GM19238 (cell line): ENCODE data around the gene ATP2C2.

Source experiments
- DNase-seq: peaks from one replicate; pipeline ENCODE4 v3.0.0; 2011; ENCODE audit warnings: low spot score; ENCODE audit not compliant: insufficient read length

The ATP2C2 gene

GRCh38 chr16:84366208-84366607 is 2.1 kb upstream of the ATP2C2 start:
- DNase-seq, result no peak

GRCh38 chr16:84367297-84367680 is 1.0 kb upstream of the ATP2C2 start:
- DNase-seq, result no peak

- no peak for DNase-seq
These were observed 509 bp upstream of the ATP2C2 start for GRCh38 chr16:84367750-84368307.

- no peak for DNase-seq
These were observed 767 bp downstream of the ATP2C2 start for GRCh38 chr16:84369105-84369504.

- no peak for DNase-seq
These were observed 1.7 kb downstream of the ATP2C2 start for GRCh38 chr16:84369938-84370627.

GRCh38 chr16:84370723-84371552 is 2.6 kb downstream of the ATP2C2 start:
- no peak for DNase-seq

- DNase-seq, result no peak
These were observed 3.2 kb downstream of the ATP2C2 start for GRCh38 chr16:84371553-84371865.

- DNase-seq, result no peak
These were observed 5.7 kb downstream of the ATP2C2 start for GRCh38 chr16:84373907-84374489.

GRCh38 chr16:84378099-84378498 is 9.8 kb downstream of the ATP2C2 start:
- DNase-seq, result no peak

- DNase-seq, result no peak
These were observed 10.2 kb downstream of the ATP2C2 start for GRCh38 chr16:84378567-84378966.

GRCh38 chr16:84379008-84379708 is 10.8 kb downstream of the ATP2C2 start:
- no peak for DNase-seq

- no peak for DNase-seq
These were observed 11.5 kb downstream of the ATP2C2 start for GRCh38 chr16:84379709-84380362.

GRCh38 chr16:84380405-84380804 is 12.1 kb downstream of the ATP2C2 start:
- DNase-seq, result no peak

- no peak for DNase-seq
These were observed 14.1 kb downstream of the ATP2C2 start for GRCh38 chr16:84382396-84382795.

- DNase-seq, result no peak
These were observed 14.8 kb downstream of the ATP2C2 start for GRCh38 chr16:84383106-84383505.

GRCh38 chr16:84386047-84386446 is 17.7 kb downstream of the ATP2C2 start:
- DNase-seq, result no peak

- DNase-seq, result no peak
These were observed 18.7 kb downstream of the ATP2C2 start for GRCh38 chr16:84387021-84387420.

GRCh38 chr16:84390131-84390785 is 21.9 kb downstream of the ATP2C2 start:
- no peak for DNase-seq

GRCh38 chr16:84391151-84392030 is 23.1 kb downstream of the ATP2C2 start:
- no peak for DNase-seq

- DNase-seq, result no peak
These were observed 23.7 kb downstream of the ATP2C2 start for GRCh38 chr16:84392031-84392360.
